Measurements from ENCODE around the gene FBXL17.

Gene FBXL17

GRCh38 chr5:107954254-107954653 is 427.6 kb downstream of the FBXL17 start:
- no peak for DNase-seq (ENCODE audit: low spot score)

GRCh38 chr5:107952450-107952849 is 429.4 kb downstream of the FBXL17 start:
- no peak for DNase-seq (ENCODE audit: low spot score)

- DNase-seq (ENCODE audit: low spot score) = no peak
Observed at GRCh38 chr5:107951309-107951708, 430.6 kb downstream of the FBXL17 start.

- DNase-seq (ENCODE audit: low spot score) = no peak
Observed at GRCh38 chr5:107950776-107951175, 431.1 kb downstream of the FBXL17 start.

GRCh38 chr5:107949688-107950341 is 432.1 kb downstream of the FBXL17 start:
- no peak for DNase-seq (ENCODE audit: low spot score)

GRCh38 chr5:107948377-107948776 is 433.5 kb downstream of the FBXL17 start:
- no peak for DNase-seq (ENCODE audit: low spot score)

- no peak for DNase-seq (ENCODE audit: low spot score)
Observed at GRCh38 chr5:107945061-107945460, 436.8 kb downstream of the FBXL17 start.

GRCh38 chr5:107943923-107944322 is 438.0 kb downstream of the FBXL17 start:
- no peak for DNase-seq (ENCODE audit: low spot score)

GRCh38 chr5:107941036-107941435 is 440.9 kb downstream of the FBXL17 start:
- no peak for DNase-seq (ENCODE audit: low spot score)

- no peak for DNase-seq (ENCODE audit: low spot score)
Observed at GRCh38 chr5:107937651-107938355, 444.1 kb downstream of the FBXL17 start.

GRCh38 chr5:107937204-107937603 is 444.7 kb downstream of the FBXL17 start:
- DNase-seq (ENCODE audit: low spot score) = peak; percentile 14

- no peak for DNase-seq (ENCODE audit: low spot score)
Observed at GRCh38 chr5:107936515-107936914, 445.4 kb downstream of the FBXL17 start.

- no peak for DNase-seq (ENCODE audit: low spot score)
Observed at GRCh38 chr5:107935645-107936044, 446.3 kb downstream of the FBXL17 start.

- DNase-seq (ENCODE audit: low spot score) = no peak
Observed at GRCh38 chr5:107933326-107933725, 448.6 kb downstream of the FBXL17 start.

- DNase-seq (ENCODE audit: low spot score) = no peak
Observed at GRCh38 chr5:107930891-107931290, 451.0 kb downstream of the FBXL17 start.

GRCh38 chr5:107930092-107930491 is 451.8 kb downstream of the FBXL17 start:
- no peak for DNase-seq (ENCODE audit: low spot score)

GRCh38 chr5:107929080-107929479 is 452.8 kb downstream of the FBXL17 start:
- DNase-seq (ENCODE audit: low spot score) = no peak

GRCh38 chr5:107926121-107926520 is 455.8 kb downstream of the FBXL17 start:
- DNase-seq (ENCODE audit: low spot score) = no peak

- no peak for DNase-seq (ENCODE audit: low spot score)
Observed at GRCh38 chr5:107925200-107925599, 456.7 kb downstream of the FBXL17 start.

- no peak for DNase-seq (ENCODE audit: low spot score)
Observed at GRCh38 chr5:107919969-107920368, 461.9 kb downstream of the FBXL17 start.

GRCh38 chr5:107919361-107919760 is 462.5 kb downstream of the FBXL17 start:
- DNase-seq (ENCODE audit: low spot score) = no peak

- DNase-seq (ENCODE audit: low spot score) = no peak
Observed at GRCh38 chr5:107917983-107918382, 463.9 kb downstream of the FBXL17 start.

All from pons (tissue), 1 donor.